Measurements from ENCODE around the gene SLC38A7. TPM values are rescaled to one million over a fixed set of nuclear protein-coding genes. Genes with fewer than 3 reads are reported as not detected.
"Not testable (repeated sequence)": the region's sequence is repeated elsewhere in the genome, so short reads cannot be mapped to it uniquely, and the experiment has no call there.

SLC38A7 gene
- total RNA-seq, 3 donors from 2014 or later, result 10.4 to 14.5 (median 12.2) TPM

DNA sequence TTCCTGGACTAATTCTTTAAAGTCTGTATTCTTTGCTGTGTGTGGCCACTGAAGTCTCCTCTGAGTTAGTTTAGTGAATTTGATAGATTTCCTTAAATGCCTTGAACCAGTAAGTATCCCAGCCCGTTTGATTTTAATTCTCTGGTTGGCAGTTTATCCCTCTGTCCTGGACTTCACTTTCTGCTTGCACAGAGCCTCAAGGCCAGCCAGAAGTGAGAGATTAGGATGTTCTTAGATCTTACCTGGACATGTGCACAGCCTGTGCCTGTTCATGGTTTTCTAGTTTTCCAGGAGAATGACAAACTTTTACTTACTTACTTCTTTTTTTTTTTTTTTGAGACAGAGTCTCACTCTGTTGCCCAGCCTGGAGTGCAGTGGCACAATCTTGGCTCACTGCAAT lies 10.8 kb upstream of the SLC38A7 start:
- ATAC-seq, result no peak
- H3K27me3 Mint-ChIP-seq (ENCODE audit: low read depth), result peaks cover 2% of the 10 kb centered on the region
- H3K4me3 Mint-ChIP-seq, result no peak overlapping the region
- peaks cover 4% of the 10 kb centered on the region for H3K9me3 Mint-ChIP-seq
- no peaks in the 10 kb centered on the region for H3K36me3 Mint-ChIP-seq (ENCODE audit: insufficient read depth)
- H3K4me1 Mint-ChIP-seq (ENCODE audit: low read depth), result peaks cover 3% of the 10 kb centered on the region
- no peak for DNase-seq

DNA sequence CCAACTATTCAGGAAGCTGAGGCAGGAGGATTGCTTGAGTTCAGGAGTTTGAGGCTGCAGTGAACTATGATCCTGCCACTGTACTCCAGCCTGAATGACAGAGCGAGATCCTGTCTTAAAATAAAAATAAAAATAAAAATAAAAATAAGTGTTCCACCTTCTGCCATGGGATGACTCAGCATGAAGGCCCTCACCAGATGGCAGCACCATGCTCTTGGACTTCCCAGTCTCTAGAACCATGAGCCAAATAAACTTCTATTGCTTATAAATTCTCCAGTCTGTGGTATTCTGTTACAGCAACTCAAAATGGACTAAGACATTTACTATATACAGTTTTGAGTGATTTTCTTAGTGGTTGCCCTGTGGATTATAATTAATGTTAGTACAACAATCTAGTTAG lies 7.9 kb upstream of the SLC38A7 start:
- DNase-seq (no peak), ATAC-seq (no peak)
- Mint-ChIP-seq H3K36me3 (ENCODE audit: insufficient read depth) (no peaks in the 10 kb centered on the region), H3K4me3 (no peak overlapping the region), H3K27me3 (ENCODE audit: low read depth) (peaks cover 2% of the 10 kb centered on the region), H3K4me1 (ENCODE audit: low read depth) (no peaks in the 10 kb centered on the region), H3K9me3 (peaks cover 4% of the 10 kb centered on the region)

DNA sequence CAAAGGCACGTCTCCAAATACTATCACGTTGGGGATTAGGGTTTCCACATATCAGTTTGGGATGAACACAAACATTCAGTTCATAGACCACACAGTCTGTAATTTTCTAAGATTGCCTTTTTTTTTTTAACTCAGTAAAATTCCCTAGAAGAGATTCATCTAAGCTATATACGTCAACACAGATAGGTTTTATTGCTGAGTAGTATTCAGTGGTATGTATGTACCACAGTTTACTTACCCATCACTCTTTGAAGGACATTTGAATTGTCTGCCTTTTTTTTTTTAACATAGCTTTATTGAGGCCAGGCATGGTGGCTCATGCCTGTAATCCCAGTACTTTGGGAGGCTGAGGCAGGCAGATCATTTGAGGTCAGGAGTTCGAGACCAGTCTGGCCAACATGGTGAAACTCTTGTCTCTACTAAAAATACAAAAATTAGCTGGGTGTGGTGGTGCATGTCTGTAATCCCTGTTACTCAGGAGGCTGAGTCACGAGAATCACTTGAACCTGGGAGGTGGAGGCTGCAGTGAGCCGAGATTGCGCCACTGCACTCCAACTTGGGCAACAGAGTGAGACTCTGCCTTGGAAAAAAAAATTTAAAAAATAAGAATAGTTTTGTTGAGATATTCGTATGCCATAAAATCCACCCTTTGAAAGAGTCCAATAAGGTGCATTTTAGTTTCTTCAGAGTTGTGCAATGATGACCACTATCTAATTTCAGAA lies 2.6 kb upstream of the SLC38A7 start:
- peaks cover 21% of the 10 kb centered on the region for H3K4me1 Mint-ChIP-seq (ENCODE audit: low read depth)
- not testable (repeated sequence) for H3K27me3 Mint-ChIP-seq (ENCODE audit: low read depth); H3K4me3 Mint-ChIP-seq

DNA sequence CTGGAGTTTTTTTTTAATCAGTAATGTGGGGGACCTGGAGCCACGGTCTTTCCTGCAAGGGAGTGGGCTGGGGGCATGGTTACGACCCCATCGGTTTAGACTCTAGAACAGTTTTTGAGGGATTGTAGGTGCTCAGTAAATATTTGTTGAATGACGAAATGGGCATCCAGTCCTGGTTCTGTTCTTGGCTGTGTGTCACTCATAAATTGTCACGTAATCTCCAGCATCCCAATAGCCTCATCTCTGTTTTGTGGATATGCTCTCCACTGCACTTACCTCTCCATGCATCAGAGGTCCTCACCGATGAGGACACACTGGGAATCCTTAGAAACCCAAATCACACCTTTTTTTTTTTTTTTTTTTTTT lies 497 bp upstream of the SLC38A7 start:
- H3K9me3 Mint-ChIP-seq, result no peaks in the 10 kb centered on the region
- ATAC-seq (no peak), DNase-seq (no peak)
- H3K36me3 Mint-ChIP-seq (ENCODE audit: insufficient read depth), result no peaks in the 10 kb centered on the region
- no peaks in the 10 kb centered on the region for H3K27me3 Mint-ChIP-seq (ENCODE audit: low read depth)
- peak overlapping the region; percentile 91 for H3K4me3 Mint-ChIP-seq
- peaks cover 21% of the 10 kb centered on the region for H3K4me1 Mint-ChIP-seq (ENCODE audit: low read depth)

More for the DNA sequence above, 2.6 kb upstream of the SLC38A7 start:
- not testable (repeated sequence) for H3K9me3 Mint-ChIP-seq; DNase-seq; H3K36me3 Mint-ChIP-seq (ENCODE audit: insufficient read depth); ATAC-seq

DNA sequence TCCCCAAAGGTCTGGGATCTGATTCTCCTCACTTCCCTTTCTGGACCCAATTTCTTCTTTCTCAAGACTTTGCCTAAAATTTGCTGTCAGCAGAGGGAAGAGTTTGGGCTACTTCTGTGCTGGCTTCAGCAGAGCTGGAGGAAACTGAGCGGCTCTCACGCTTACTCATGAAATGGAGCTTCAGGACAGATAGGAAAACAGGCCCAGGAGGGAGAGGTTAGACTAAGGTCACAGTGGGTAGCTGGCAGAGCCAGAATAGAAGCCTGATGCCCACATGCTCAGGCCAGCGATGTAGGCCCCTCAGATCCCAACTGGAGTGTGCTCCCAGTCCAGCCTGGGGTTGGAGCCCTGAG lies 593 bp downstream of the SLC38A7 start:
- Mint-ChIP-seq H3K4me1 (ENCODE audit: low read depth) (peaks cover 21% of the 10 kb centered on the region), H3K27me3 (ENCODE audit: low read depth) (no peaks in the 10 kb centered on the region), H3K4me3 (peak overlapping the region; percentile 91), H3K36me3 (ENCODE audit: insufficient read depth) (no peaks in the 10 kb centered on the region), H3K9me3 (no peaks in the 10 kb centered on the region)
- DNase-seq (no peak), ATAC-seq (peak in 1 of 2 donors; percentile 11)

DNA sequence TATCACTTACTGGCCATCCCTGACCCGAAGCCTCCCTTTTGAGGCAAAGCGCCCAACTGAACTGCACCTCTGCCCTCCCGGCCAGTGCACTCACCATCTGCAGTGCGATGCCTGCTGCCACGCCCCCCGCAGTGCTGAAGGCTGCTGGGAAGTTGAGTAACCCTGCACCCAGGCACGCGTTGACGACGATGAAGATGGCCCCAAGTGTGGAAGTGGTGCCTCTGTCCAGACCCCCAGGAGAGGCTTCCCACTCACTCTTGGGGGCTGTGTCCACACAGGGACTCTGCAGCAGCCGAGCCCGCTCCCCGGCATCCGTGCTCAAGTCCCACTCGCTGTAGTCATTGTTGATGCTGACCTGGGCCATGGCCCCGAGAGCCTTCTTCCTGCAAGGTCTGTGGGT lies 4.8 kb downstream of the SLC38A7 start:
- Mint-ChIP-seq H3K9me3 (no peaks in the 10 kb centered on the region), H3K4me1 (ENCODE audit: low read depth) (peaks cover 17% of the 10 kb centered on the region), H3K4me3 (no peak overlapping the region), H3K27me3 (ENCODE audit: low read depth) (no peaks in the 10 kb centered on the region), H3K36me3 (ENCODE audit: insufficient read depth) (peaks cover 9% of the 10 kb centered on the region)
- no peak for DNase-seq
- ATAC-seq, result no peak

DNA sequence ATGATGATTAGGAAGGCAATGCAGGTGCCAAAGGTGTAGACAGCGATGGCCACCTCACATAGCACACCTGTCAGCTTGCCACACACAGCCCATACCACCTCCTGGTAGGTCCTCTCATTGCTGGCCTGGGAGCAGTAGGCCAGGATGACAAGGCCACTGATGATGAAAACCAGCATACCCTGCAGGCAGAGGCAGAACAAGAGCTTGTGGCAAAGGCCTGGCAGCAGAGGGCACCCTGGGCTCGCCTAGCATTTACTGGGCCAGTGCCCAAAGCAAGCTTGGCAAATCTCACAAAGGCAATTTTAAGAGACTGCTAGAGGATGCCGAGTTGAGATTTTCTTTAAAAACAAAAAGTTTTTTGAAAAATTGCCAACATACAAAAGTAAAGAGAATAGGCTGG lies 5.9 kb downstream of the SLC38A7 start:
- H3K36me3 Mint-ChIP-seq (ENCODE audit: insufficient read depth), result peaks cover 9% of the 10 kb centered on the region
- H3K27me3 Mint-ChIP-seq (ENCODE audit: low read depth), result no peaks in the 10 kb centered on the region
- H3K4me3 Mint-ChIP-seq, result no peak overlapping the region
- DNase-seq (no peak), ATAC-seq (no peak)
- H3K4me1 Mint-ChIP-seq (ENCODE audit: low read depth), result peaks cover 9% of the 10 kb centered on the region
- H3K9me3 Mint-ChIP-seq, result no peaks in the 10 kb centered on the region

DNA sequence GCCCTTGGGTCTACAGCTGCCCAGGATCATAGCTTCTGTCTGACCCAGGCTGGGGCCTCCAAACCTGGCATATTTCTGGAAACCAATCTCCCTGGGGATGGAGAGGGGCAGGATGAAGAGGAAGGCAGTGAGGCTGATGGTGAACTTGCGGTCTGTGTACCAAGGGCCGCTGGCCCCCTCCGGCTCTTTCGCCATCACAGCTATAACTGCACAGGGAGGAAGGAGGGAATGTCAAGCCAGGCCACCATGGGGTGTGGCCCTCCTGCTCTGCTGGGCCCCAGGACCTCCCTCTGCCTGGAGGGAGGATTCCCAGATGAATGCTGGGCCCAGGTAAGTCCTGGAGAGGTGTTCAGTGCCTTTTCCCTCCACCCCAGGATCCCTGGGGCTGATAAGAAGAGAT lies 6.3 kb downstream of the SLC38A7 start:
- Mint-ChIP-seq H3K9me3 (no peaks in the 10 kb centered on the region), H3K27me3 (ENCODE audit: low read depth) (no peaks in the 10 kb centered on the region), H3K36me3 (ENCODE audit: insufficient read depth) (peaks cover 9% of the 10 kb centered on the region), H3K4me3 (no peak overlapping the region), H3K4me1 (ENCODE audit: low read depth) (peaks cover 5% of the 10 kb centered on the region)
- no peak for DNase-seq
- ATAC-seq, result no peak

DNA sequence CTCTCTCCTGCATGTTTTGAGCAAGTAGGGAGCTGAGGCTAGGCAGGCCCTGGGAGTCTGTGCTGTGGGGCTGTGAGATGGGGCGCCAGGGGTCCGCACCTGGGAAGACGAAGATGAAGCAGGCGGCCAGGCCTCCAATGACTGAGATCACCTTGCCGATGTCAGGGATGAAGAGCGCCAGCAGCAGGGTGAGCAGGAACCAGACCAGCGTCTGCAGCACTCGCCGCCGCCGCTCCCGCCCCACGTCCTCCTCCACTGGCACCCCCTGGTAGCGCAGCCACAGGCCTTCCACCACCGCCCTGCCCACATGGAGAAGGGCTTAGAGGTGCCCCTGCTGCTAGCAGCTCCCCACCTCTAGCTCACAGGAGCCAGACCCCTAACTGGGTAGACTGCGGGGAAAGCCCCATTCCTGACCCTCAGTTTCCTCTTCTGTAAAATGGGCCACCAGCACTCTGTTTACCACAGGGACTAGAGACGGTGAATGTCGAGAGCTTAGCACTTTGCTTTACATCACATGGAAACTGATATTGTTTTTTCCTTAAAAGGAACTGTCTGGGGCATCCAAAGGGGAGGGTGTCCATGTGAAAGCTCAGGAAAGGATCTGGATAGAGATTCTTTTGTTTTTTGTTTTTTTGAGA lies 13.5 kb downstream of the SLC38A7 start:
- Mint-ChIP-seq H3K27me3 (ENCODE audit: low read depth) (no peaks in the 10 kb centered on the region), H3K9me3 (no peaks in the 10 kb centered on the region), H3K4me3 (no peak overlapping the region), H3K36me3 (ENCODE audit: insufficient read depth) (peaks cover 24% of the 10 kb centered on the region), H3K4me1 (ENCODE audit: low read depth) (no peaks in the 10 kb centered on the region)
- DNase-seq (no peak), ATAC-seq (no peak)

DNA sequence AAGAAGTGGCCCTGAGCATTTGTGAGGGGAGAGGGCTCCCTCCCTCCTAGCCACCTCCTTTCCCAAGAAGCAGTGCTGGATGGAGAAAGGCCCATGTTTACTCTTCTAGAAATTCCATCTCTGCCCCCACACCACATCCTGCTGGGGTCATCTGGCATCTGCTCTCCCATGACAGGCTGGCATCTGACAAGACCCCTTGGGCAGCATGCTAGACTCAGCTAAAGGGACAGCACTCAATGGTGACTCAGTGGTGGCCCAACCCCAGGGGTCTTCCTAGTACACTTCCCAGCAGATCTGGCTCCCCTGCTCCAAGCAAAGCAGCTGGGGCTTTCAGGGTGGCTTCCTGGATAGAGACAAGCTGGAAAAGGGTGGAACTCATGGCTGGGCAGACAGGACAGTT lies 14.4 kb downstream of the SLC38A7 start:
- Mint-ChIP-seq H3K27me3 (ENCODE audit: low read depth) (no peaks in the 10 kb centered on the region), H3K9me3 (no peaks in the 10 kb centered on the region), H3K36me3 (ENCODE audit: insufficient read depth) (peaks cover 24% of the 10 kb centered on the region), H3K4me1 (ENCODE audit: low read depth) (no peaks in the 10 kb centered on the region), H3K4me3 (no peak overlapping the region)
- ATAC-seq (peak in 1 of 2 donors; percentile 14), DNase-seq (no peak)

DNA sequence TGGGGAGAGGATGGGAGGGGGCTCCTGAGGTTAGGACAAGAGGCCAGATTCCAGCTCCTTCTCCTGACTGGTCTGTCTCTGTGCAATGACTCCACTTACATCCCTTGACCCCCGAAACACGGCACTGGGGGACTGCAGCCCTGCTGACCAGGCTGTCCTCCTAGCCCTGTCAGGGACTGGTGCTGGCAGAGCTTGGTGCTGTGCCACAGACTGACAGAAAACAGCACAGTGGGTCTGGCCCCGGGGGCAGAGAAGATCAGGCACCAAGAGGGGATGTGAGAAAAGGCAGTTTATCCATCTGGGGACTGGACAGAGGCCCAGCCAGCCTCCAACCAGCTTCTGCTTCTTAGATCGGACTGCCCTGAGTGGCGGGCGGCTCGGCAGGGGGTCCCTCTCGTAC lies 19.4 kb downstream of the SLC38A7 start:
- Mint-ChIP-seq H3K9me3 (no peaks in the 10 kb centered on the region), H3K4me1 (ENCODE audit: low read depth) (no peaks in the 10 kb centered on the region), H3K27me3 (ENCODE audit: low read depth) (peaks cover 3% of the 10 kb centered on the region), H3K36me3 (ENCODE audit: insufficient read depth) (peaks cover 13% of the 10 kb centered on the region), H3K4me3 (no peak overlapping the region)
- no peak for ATAC-seq
- no peak for DNase-seq

DNA sequence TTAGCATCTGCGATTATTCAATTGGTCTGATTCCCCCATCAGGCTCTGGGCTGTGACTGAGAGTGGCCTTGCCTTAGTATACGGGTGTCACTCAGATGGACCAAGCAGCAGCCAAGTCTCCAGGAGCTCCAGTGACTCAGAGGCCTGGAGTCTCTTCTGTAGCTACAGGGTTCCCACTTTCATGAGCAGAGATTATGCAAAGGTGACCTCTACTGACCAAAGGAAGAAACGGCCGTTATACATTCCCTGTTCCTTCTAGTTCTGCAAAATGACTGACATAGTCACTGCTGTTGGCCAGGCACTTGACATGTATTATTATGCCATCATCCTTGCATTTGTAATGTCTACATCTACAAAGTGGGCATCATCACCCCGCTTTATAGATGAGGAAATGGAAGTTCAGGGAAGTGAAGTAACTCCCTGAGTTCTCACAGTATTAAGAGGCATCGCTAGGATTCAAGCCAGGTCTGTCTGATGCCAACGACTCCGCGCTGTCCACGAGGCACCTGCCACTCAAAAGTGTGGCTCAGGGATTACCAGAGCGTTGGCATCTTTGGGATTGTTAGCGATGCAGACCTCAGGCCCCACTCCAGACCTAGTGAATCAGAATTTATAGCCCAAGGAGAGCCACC lies 23.3 kb downstream of the SLC38A7 start:
- no peak overlapping the region for H3K4me3 Mint-ChIP-seq
- no peaks in the 10 kb centered on the region for H3K9me3 Mint-ChIP-seq
- H3K36me3 Mint-ChIP-seq (ENCODE audit: insufficient read depth), result no peaks in the 10 kb centered on the region
- peaks cover 3% of the 10 kb centered on the region for H3K27me3 Mint-ChIP-seq (ENCODE audit: low read depth)
- no peak for DNase-seq
- ATAC-seq, result peak; percentile 41 to 62
- H3K4me1 Mint-ChIP-seq (ENCODE audit: low read depth), result no peaks in the 10 kb centered on the region

DNA sequence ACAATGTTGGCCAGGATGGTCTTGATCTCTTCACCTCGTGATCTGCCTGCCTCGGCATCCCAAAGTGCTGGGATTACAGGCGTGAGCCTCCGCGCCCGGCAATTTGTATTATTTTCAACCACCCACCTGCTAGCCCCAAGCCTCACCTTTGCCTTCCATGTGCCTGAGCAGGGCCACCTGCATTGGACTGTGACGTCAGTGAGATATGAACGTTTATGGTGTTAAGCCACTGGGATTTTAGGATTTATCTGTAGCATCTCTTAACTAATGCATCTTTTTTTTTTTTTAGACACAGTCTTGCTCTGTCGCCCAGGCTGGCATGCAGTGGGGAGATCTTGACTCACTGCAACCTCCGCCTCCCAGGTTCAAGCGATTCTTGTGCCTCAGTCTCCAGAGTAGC lies 24.7 kb downstream of the SLC38A7 start:
- not testable (repeated sequence) for H3K27me3 Mint-ChIP-seq (ENCODE audit: low read depth); DNase-seq; H3K4me1 Mint-ChIP-seq (ENCODE audit: low read depth); H3K4me3 Mint-ChIP-seq; ATAC-seq; H3K9me3 Mint-ChIP-seq; H3K36me3 Mint-ChIP-seq (ENCODE audit: insufficient read depth)

DNA sequence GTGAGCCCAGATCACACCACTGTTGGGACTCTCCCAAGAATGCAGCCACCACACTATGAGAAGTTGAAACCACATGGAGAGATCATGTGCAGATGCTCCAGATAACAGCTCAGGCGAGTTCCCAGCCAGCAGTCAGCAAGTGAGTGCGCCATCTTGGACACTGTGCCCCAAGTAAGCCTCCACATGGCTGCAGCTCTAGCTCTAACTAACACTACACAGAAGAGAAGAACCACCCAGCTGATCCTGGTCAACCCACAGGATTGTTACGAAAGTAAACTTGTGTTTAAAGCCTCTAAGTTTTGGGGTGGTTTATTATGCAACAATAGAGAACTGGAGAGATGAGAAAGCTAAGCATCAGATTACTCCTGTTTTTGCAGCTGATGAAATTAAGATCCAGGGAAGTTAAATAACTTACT lies 25.8 kb downstream of the SLC38A7 start:
- Mint-ChIP-seq H3K4me3 (no peak overlapping the region), H3K27me3 (ENCODE audit: low read depth) (peaks cover 3% of the 10 kb centered on the region), H3K36me3 (ENCODE audit: insufficient read depth) (no peaks in the 10 kb centered on the region), H3K4me1 (ENCODE audit: low read depth) (no peaks in the 10 kb centered on the region), H3K9me3 (no peaks in the 10 kb centered on the region)
- no peak for DNase-seq
- ATAC-seq, result no peak

DNA sequence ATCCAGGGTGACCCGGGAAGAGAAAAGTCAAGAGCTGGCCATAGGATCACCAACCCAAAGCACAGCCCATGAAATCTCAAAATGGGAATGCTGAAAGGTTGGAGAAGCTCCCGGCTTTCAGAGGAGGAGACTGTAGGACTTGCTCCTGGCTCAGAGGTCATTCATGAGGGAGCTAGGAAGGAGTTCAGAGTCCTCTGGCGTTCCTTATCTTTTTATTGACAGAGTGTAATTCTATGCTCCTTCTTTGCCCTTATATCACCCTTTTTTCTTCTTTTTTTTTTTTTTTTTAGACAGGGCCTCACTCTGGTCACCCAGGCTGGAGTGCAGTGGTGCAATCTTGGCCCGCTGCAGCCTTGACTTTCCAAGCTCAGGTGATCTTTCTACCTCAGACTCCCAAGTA lies 27.7 kb downstream of the SLC38A7 start:
- Mint-ChIP-seq H3K9me3 (no peaks in the 10 kb centered on the region), H3K36me3 (ENCODE audit: insufficient read depth) (no peaks in the 10 kb centered on the region), H3K27me3 (ENCODE audit: low read depth) (peaks cover 3% of the 10 kb centered on the region), H3K4me3 (no peak overlapping the region), H3K4me1 (ENCODE audit: low read depth) (no peaks in the 10 kb centered on the region)
- no peak for ATAC-seq
- DNase-seq, result no peak

Measured in activated T-cell treated with anti-CD3 and anti-CD28 coated beads, Interleukin-2, amount 50 U/mL, for 4 hours (primary cell).